ENCODE data around the gene GPR155. TPM values are rescaled to one million over a fixed set of nuclear protein-coding genes. Genes with fewer than 3 reads are reported as not detected.

Gene GPR155
- polyA plus RNA-seq, 3 donors = 3.4 to 7.6 (median 7.0) TPM

DNA sequence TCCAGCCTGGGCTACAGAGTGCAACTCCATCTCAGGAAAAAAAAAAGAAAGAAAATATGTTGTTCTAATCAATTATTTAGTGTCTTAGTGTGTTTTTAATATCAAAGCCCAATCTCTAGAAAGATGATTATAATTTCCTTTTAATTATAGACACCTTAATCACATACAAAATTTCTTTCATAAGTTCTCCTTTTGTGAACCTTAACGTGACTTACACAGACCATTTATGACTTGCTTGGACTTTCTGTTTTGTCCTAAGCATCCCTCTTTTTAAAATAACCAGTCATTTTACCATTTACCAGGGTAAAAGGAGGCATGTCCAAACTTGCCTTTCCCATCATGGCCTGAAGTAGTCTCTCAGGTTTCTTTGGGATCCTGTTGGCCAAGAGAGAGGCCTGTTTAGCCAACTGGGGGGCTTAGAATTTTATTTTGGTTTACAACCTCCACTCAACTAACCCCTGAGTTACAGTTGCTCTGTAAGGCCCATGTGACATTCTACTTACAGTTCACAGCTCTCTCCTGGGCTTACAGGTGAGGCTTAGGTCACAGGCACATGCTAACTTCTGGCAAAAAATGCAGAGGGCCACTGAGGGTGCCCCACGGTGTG, 23.9 kb upstream of the GPR155 start:
- peaks cover 33 to 44% of the 10 kb centered on the region in 2 donors for H3K9me3 ChIP-seq (replicated peaks in 1 of 2; ENCODE audit: control insufficient read depth in 1 of 2, insufficient read depth in 1 of 2, low read length in 2 of 2)
- no peak overlapping the region for H2AFZ ChIP-seq (ENCODE audit: insufficient read depth, low read depth, low read length, poor library complexity, severe bottlenecking)
- no peak overlapping the region for H3K27ac ChIP-seq (ENCODE audit: low read depth in 1 of 2, low read length in 2 of 2)
- Mint-ChIP-seq H3K9me3 (peaks cover 34 to 50% (median 48%) of the 10 kb centered on the region in 7 donors), H3K4me1 (no peaks in the 10 kb centered on the region), H3K4me3 (no peak overlapping the region), H3K36me3 (no peaks in the 10 kb centered on the region), H3K27me3 (ENCODE audit: low read depth in 3 of 3) (peaks cover 0 to 3% (median 0%) of the 10 kb centered on the region in 3 donors), H3K27ac (no peak overlapping the region)
- WGBS (ENCODE audit: insufficient coverage) = 0% methylated on average over 1 of the region's 2 CpGs
- no peak overlapping the region for H3K4me2 ChIP-seq (replicated peaks; ENCODE audit: extremely low read depth, low read length, poor library complexity, severe bottlenecking)
- no peaks in the 10 kb centered on the region for H4K20me1 ChIP-seq (ENCODE audit: insufficient read depth, low read length)
- H3K79me2 ChIP-seq (ENCODE audit: insufficient read depth, low read length) = no peaks in the 10 kb centered on the region
- no peak overlapping the region for H3K4me3 ChIP-seq (replicated peaks in 1 of 3; ENCODE audit: low read depth in 2 of 3, low read length in 3 of 3)
- no peaks in the 10 kb centered on the region for H3K4me1 ChIP-seq (ENCODE audit: control insufficient read depth in 1 of 2, insufficient read depth in 2 of 2, low read length in 2 of 2)
- H3K9ac ChIP-seq (ENCODE audit: insufficient read depth, low read length, poor library complexity, severe bottlenecking) = no peak overlapping the region
- H3K36me3 ChIP-seq (replicated peaks in 1 of 2; ENCODE audit: control insufficient read depth in 1 of 2, insufficient read depth in 2 of 2, low read length in 2 of 2) = no peaks in the 10 kb centered on the region
- TF ChIP-seq, protein P1, sequence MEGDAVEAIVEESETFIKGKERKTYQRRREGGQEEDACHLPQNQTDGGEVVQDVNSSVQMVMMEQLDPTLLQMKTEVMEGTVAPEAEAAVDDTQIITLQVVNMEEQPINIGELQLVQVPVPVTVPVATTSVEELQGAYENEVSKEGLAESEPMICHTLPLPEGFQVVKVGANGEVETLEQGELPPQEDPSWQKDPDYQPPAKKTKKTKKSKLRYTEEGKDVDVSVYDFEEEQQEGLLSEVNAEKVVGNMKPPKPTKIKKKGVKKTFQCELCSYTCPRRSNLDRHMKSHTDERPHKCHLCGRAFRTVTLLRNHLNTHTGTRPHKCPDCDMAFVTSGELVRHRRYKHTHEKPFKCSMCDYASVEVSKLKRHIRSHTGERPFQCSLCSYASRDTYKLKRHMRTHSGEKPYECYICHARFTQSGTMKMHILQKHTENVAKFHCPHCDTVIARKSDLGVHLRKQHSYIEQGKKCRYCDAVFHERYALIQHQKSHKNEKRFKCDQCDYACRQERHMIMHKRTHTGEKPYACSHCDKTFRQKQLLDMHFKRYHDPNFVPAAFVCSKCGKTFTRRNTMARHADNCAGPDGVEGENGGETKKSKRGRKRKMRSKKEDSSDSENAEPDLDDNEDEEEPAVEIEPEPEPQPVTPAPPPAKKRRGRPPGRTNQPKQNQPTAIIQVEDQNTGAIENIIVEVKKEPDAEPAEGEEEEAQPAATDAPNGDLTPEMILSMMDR (IDR thresholded peaks at IDR 0.05) = no peak
- intact Hi-C loops (cut with micrococcal nuclease) = no loop called here
- no peak for DNase-seq
- no peaks in the 10 kb centered on the region for H3K27me3 ChIP-seq (ENCODE audit: control insufficient read depth in 2 of 2, insufficient read depth in 2 of 2, low read length in 2 of 2)

DNA sequence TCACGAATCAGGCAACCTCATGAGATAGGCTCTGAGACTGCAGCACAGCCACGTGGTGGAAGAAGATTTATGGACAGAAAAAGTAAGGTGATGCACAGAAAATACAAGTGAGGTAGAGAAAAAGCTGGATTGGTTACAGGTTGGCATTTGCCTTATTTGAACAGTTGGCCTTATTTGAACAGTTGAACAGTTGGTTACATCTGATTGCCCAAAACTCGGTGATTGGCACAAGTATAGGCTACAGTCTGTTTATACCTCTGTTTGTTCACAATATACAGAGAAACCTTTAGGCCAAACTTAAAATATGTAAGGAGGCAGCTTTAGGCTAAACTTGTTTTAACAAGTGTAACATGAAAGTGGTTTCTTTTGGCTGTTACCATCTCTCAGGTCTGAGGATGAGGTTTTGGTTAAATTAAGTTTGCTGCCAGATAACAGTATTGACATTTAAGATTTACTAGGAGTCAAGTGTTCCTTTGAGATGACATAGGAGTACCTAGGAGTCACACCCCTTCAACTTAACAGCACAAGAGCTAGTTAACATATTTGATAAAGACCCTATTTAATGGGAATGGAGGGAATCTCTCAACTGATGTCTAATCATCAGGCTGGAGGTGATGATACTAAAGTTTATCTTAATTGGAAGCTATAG, 16.5 kb upstream of the GPR155 start:
- Histone ChIP-seq H2AFZ (ENCODE audit: insufficient read depth, low read depth, low read length, poor library complexity, severe bottlenecking) (no peak overlapping the region), H3K27ac (ENCODE audit: low read depth in 1 of 2, low read length in 2 of 2) (no peak overlapping the region), H3K27me3 (ENCODE audit: control insufficient read depth in 2 of 2, insufficient read depth in 2 of 2, low read length in 2 of 2) (no peaks in the 10 kb centered on the region), H3K4me2 (replicated peaks; ENCODE audit: extremely low read depth, low read length, poor library complexity, severe bottlenecking) (no peak overlapping the region), H3K9ac (ENCODE audit: insufficient read depth, low read length, poor library complexity, severe bottlenecking) (no peak overlapping the region), H3K4me1 (ENCODE audit: control insufficient read depth in 1 of 2, insufficient read depth in 2 of 2, low read length in 2 of 2) (no peaks in the 10 kb centered on the region), H3K79me2 (ENCODE audit: insufficient read depth, low read length) (no peaks in the 10 kb centered on the region), H3K36me3 (replicated peaks in 1 of 2; ENCODE audit: control insufficient read depth in 1 of 2, insufficient read depth in 2 of 2, low read length in 2 of 2) (no peaks in the 10 kb centered on the region), H3K9me3 (replicated peaks in 1 of 2; ENCODE audit: control insufficient read depth in 1 of 2, insufficient read depth in 1 of 2, low read length in 2 of 2) (peaks cover 0 to 14% of the 10 kb centered on the region in 2 donors), H4K20me1 (ENCODE audit: insufficient read depth, low read length) (no peaks in the 10 kb centered on the region), H3K4me3 (replicated peaks in 1 of 3; ENCODE audit: low read depth in 2 of 3, low read length in 3 of 3) (no peak overlapping the region)
- TF ChIP-seq, protein P1 (IDR thresholded peaks at IDR 0.05) = no peak
- WGBS (ENCODE audit: insufficient coverage) = 89% methylated on average over 2 of the region's 3 CpGs
- no peak for DNase-seq
- Mint-ChIP-seq H3K27me3 (ENCODE audit: low read depth in 3 of 3) (peaks cover 0 to 3% (median 0%) of the 10 kb centered on the region in 3 donors), H3K9me3 (peaks cover 5 to 15% (median 10%) of the 10 kb centered on the region in 7 donors), H3K27ac (no peak overlapping the region), H3K36me3 (no peaks in the 10 kb centered on the region), H3K4me3 (no peak overlapping the region), H3K4me1 (peaks cover 6% of the 10 kb centered on the region)
- intact Hi-C loops (cut with micrococcal nuclease) = no loop called here
